Adipocyte (in vitro differentiated cells): ENCODE data around the gene CCNT2.
"Not testable (repeated sequence)": the region's sequence is repeated elsewhere in the genome, so short reads cannot be mapped to it uniquely, and the experiment has no call there.

Experiments used
- DNase-seq: peaks from one replicate; pipeline ENCODE4 v3.0.0-alpha.2; 2015; ENCODE audit warnings: low read depth
- H3K27me3 ChIP-seq: replicated peaks from 2 replicates; pipeline ENCODE4 v1.7.0; 2013; ENCODE audit warnings: mild to moderate bottlenecking, low read length, moderate library complexity; ENCODE audit not compliant: control insufficient read depth, insufficient read depth
- H3K36me3 ChIP-seq: 2 replicates; pipeline ENCODE4 v1.7.0; 2013; ENCODE audit warnings: low read length, mild to moderate bottlenecking, moderate library complexity; ENCODE audit not compliant: control insufficient read depth, insufficient read depth, severe bottlenecking
- H3K4me1 ChIP-seq: 2 replicates; pipeline ENCODE4 v1.7.0; 2013; ENCODE audit warnings: mild to moderate bottlenecking, low read length, moderate library complexity; ENCODE audit not compliant: control insufficient read depth, insufficient read depth
- H3K4me3 ChIP-seq: 2 replicates; pipeline ENCODE4 v1.7.0; 2013; ENCODE audit warnings: mild to moderate bottlenecking, low read length, moderate library complexity
- H3K9ac ChIP-seq: 2 replicates; pipeline ENCODE4 v1.7.0; 2013; ENCODE audit warnings: mild to moderate bottlenecking, low read length, moderate library complexity
- H3K9me3 ChIP-seq: 2 replicates; pipeline ENCODE4 v1.7.0; 2013; ENCODE audit warnings: mild to moderate bottlenecking, low read length, moderate library complexity; ENCODE audit not compliant: control insufficient read depth

Gene CCNT2

GRCh38 chr2:134949981-134950708, 31.5 kb downstream of the CCNT2 start:
- no peaks in the 10 kb centered on the region for H3K4me1 ChIP-seq
- peaks cover 89% of the 10 kb centered on the region for H3K36me3 ChIP-seq
- no peak for DNase-seq
- no peaks in the 10 kb centered on the region for H3K27me3 ChIP-seq
- H3K9me3 ChIP-seq: no peaks in the 10 kb centered on the region
- H3K9ac ChIP-seq: no peak overlapping the region
- no peak overlapping the region for H3K4me3 ChIP-seq

GRCh38 chr2:134950886-134951285, 32.3 kb downstream of the CCNT2 start:
- no peak for DNase-seq
- no peak overlapping the region for H3K4me3 ChIP-seq
- no peaks in the 10 kb centered on the region for H3K9me3 ChIP-seq
- H3K36me3 ChIP-seq: peaks cover 91% of the 10 kb centered on the region
- no peaks in the 10 kb centered on the region for H3K27me3 ChIP-seq
- H3K4me1 ChIP-seq: no peaks in the 10 kb centered on the region
- H3K9ac ChIP-seq: no peak overlapping the region

GRCh38 chr2:134952608-134953007, 34.0 kb downstream of the CCNT2 start:
- Histone ChIP-seq H3K9me3 (no peaks in the 10 kb centered on the region), H3K36me3 (peaks cover 87% of the 10 kb centered on the region), H3K4me1 (no peaks in the 10 kb centered on the region), H3K4me3 (no peak overlapping the region), H3K9ac (no peak overlapping the region), H3K27me3 (no peaks in the 10 kb centered on the region)
- peak; percentile 41 for DNase-seq

- DNase-seq: no peak
- Histone ChIP-seq H3K9ac (no peak overlapping the region), H3K4me1 (no peaks in the 10 kb centered on the region), H3K27me3 (no peaks in the 10 kb centered on the region), H3K36me3 (peaks cover 79% of the 10 kb centered on the region), H3K4me3 (no peak overlapping the region), H3K9me3 (no peaks in the 10 kb centered on the region)
Observed at GRCh38 chr2:134954065-134954464, 35.4 kb downstream of the CCNT2 start.

- Histone ChIP-seq H3K4me3 (no peak overlapping the region), H3K9me3 (no peaks in the 10 kb centered on the region), H3K36me3 (peaks cover 65% of the 10 kb centered on the region), H3K9ac (no peak overlapping the region), H3K4me1 (no peaks in the 10 kb centered on the region), H3K27me3 (no peaks in the 10 kb centered on the region)
- no peak for DNase-seq
Observed at GRCh38 chr2:134955744-134956143, 37.1 kb downstream of the CCNT2 start.

- H3K36me3 ChIP-seq: peaks cover 50% of the 10 kb centered on the region
- no peak overlapping the region for H3K4me3 ChIP-seq
- no peaks in the 10 kb centered on the region for H3K4me1 ChIP-seq
- H3K9me3 ChIP-seq: no peaks in the 10 kb centered on the region
- no peak for DNase-seq
- no peaks in the 10 kb centered on the region for H3K27me3 ChIP-seq
- H3K9ac ChIP-seq: no peak overlapping the region
Observed at GRCh38 chr2:134957477-134957876, 38.9 kb downstream of the CCNT2 start.

- H3K4me3 ChIP-seq, DNase-seq: not testable (repeated sequence)
Observed at GRCh38 chr2:134967166-134967565, 48.5 kb downstream of the CCNT2 start.

GRCh38 chr2:134973241-134974138, 54.9 kb downstream of the CCNT2 start:
- H3K4me1 ChIP-seq: no peaks in the 10 kb centered on the region
- H3K4me3 ChIP-seq: no peak overlapping the region
- no peaks in the 10 kb centered on the region for H3K36me3 ChIP-seq
- DNase-seq: no peak
- H3K9me3 ChIP-seq: peaks cover 12% of the 10 kb centered on the region
- H3K9ac ChIP-seq: no peak overlapping the region
- H3K27me3 ChIP-seq: peaks cover 4% of the 10 kb centered on the region

More at GRCh38 chr2:134967166-134967565, 48.5 kb downstream of the CCNT2 start:
- not testable (repeated sequence) for H3K9ac ChIP-seq, H3K9me3 ChIP-seq, H3K4me1 ChIP-seq, H3K27me3 ChIP-seq, H3K36me3 ChIP-seq

- no peak overlapping the region for H3K4me3 ChIP-seq
- H3K4me1 ChIP-seq: no peaks in the 10 kb centered on the region
- peaks cover 12% of the 10 kb centered on the region for H3K9me3 ChIP-seq
- H3K9ac ChIP-seq: no peak overlapping the region
- H3K27me3 ChIP-seq: peaks cover 4% of the 10 kb centered on the region
- DNase-seq: no peak
- no peaks in the 10 kb centered on the region for H3K36me3 ChIP-seq
Observed at GRCh38 chr2:134975281-134976009, 56.8 kb downstream of the CCNT2 start.

- no peaks in the 10 kb centered on the region for H3K4me1 ChIP-seq
- H3K36me3 ChIP-seq: no peaks in the 10 kb centered on the region
- H3K9ac ChIP-seq: no peak overlapping the region
- DNase-seq: no peak
- H3K27me3 ChIP-seq: peaks cover 4% of the 10 kb centered on the region
- peaks cover 10% of the 10 kb centered on the region for H3K9me3 ChIP-seq
- H3K4me3 ChIP-seq: no peak overlapping the region
Observed at GRCh38 chr2:134976074-134976702, 57.6 kb downstream of the CCNT2 start.

GRCh38 chr2:134977104-134977503, 58.5 kb downstream of the CCNT2 start:
- H3K27me3 ChIP-seq, H3K9me3 ChIP-seq, H3K4me1 ChIP-seq, H3K9ac ChIP-seq, H3K4me3 ChIP-seq, DNase-seq, H3K36me3 ChIP-seq: not testable (repeated sequence)
